ENCODE data around the gene STUB1. TPM values are rescaled to one million over a fixed set of nuclear protein-coding genes. Genes with fewer than 3 reads are reported as not detected.

The STUB1 gene
- total RNA-seq, 4 donors from 2014 or later: 155 to 215 (median 178) TPM

- H3K27me3 ChIP-seq: peaks cover 0 to 5% (median 0%) of the 10 kb centered on the region in 4 donors
- no peak overlapping the region for H3K4me3 ChIP-seq
- no peak for TF ChIP-seq POLR2A (IDR thresholded peaks at IDR 0.05; ENCODE audit: low read depth)
- TF ChIP-seq, protein P1, sequence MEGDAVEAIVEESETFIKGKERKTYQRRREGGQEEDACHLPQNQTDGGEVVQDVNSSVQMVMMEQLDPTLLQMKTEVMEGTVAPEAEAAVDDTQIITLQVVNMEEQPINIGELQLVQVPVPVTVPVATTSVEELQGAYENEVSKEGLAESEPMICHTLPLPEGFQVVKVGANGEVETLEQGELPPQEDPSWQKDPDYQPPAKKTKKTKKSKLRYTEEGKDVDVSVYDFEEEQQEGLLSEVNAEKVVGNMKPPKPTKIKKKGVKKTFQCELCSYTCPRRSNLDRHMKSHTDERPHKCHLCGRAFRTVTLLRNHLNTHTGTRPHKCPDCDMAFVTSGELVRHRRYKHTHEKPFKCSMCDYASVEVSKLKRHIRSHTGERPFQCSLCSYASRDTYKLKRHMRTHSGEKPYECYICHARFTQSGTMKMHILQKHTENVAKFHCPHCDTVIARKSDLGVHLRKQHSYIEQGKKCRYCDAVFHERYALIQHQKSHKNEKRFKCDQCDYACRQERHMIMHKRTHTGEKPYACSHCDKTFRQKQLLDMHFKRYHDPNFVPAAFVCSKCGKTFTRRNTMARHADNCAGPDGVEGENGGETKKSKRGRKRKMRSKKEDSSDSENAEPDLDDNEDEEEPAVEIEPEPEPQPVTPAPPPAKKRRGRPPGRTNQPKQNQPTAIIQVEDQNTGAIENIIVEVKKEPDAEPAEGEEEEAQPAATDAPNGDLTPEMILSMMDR (IDR thresholded peaks at IDR 0.05): no peak
- TF ChIP-seq EP300 (IDR thresholded peaks at IDR 0.05): no peak
- no peak for TF ChIP-seq POLR2AphosphoS5 (IDR thresholded peaks at IDR 0.05)
- H3K4me1 ChIP-seq: peaks cover 16 to 39% (median 31%) of the 10 kb centered on the region in 4 donors
- no peak for DNase-seq (ENCODE audit: extremely low spot score)
- no peaks in the 10 kb centered on the region for H3K9me3 ChIP-seq
- WGBS: 86% methylated on average over 16 of the region's 22 CpGs
- H3K27ac ChIP-seq (replicated peaks in 1 of 4): peak overlapping the region in 2 of 4 donors; percentile 11 to 14
- intact Hi-C loops (cut with DNase I): no loop called here
- H3K36me3 ChIP-seq: peaks cover 42 to 49% (median 46%) of the 10 kb centered on the region in 4 donors
These were observed 5.9 kb upstream of the STUB1 start for GRCh38 chr16:674214-674881.

DNA sequence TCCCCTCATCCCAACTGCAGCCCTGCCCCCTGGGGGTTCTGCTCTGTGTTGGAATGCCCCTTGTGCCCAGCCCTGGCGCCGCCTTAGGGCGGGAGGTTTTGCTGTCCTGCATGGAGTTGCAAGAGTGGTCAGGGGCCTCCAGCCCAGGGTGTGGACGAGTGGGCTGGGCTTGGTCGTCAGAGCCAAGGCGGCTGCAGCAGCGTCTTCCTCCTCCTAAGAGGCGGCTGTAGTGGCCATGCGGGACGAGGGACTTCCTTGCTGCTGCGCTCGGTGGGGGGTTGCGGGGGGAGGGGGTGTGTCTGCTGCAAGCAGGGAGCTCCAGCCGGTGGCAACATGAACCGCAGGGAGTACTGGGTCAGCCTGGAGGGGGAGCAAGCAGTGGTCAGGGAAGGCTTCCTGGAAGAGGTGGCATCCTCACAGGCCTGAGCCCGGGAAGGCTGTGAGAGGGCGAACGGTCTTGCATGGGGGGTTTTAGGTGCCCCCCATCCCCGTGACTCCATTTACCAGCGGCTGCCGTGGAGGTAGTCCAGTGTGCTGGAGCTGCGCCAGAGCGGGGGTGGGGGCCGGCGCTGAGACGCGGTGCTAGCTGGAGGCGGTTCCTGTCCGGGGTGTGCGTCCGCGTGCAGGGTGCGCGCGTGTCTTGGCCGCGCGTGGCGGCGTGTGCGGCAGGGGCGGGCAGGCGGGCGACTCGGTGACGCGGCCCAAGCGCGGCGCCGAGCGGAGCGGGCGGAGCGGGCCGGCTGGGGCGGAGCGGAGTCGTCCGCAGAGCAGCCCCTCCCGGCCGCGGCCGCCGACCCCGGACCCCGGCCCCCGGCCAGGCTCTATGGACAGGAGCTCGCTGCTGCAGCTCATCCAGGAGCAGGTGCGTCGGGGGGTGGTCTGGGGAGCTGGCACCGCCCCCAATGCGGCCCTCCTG, 5.0 kb upstream of the STUB1 start, which contains the start of gene RHBDL1:
Gene RHBDL1, plus strand, starts transcription at position 704 of the 916 bp plus-strand sequence. Its CDS starts 120 bp downstream, at position 824.
- intact Hi-C loops (cut with DNase I): no loop called here
- Histone ChIP-seq H3K9me3 (no peaks in the 10 kb centered on the region), H3K27ac (replicated peaks in 1 of 4) (peak within 1 kb of the TSS; percentile 14 to 63 (median 40)), H3K4me1 (peaks cover 18 to 36% (median 31%) of the 10 kb centered on the region in 4 donors), H3K36me3 (peaks cover 35 to 40% (median 38%) of the 10 kb centered on the region in 4 donors), H3K4me3 (peak within 1 kb of the TSS; percentile 47 to 60 (median 48)), H3K27me3 (peaks cover 0 to 5% (median 0%) of the 10 kb centered on the region in 4 donors)
- TF ChIP-seq POLR2AphosphoS5 (IDR thresholded peaks at IDR 0.05): no peak
- TF ChIP-seq POLR2A (IDR thresholded peaks at IDR 0.05; ENCODE audit: low read depth): no peak
- TF ChIP-seq, protein P1 (IDR thresholded peaks at IDR 0.05): no peak
- 23% methylated on average over 17 of the region's 73 CpGs for WGBS
- DNase-seq (ENCODE audit: extremely low spot score): no peak

DNA sequence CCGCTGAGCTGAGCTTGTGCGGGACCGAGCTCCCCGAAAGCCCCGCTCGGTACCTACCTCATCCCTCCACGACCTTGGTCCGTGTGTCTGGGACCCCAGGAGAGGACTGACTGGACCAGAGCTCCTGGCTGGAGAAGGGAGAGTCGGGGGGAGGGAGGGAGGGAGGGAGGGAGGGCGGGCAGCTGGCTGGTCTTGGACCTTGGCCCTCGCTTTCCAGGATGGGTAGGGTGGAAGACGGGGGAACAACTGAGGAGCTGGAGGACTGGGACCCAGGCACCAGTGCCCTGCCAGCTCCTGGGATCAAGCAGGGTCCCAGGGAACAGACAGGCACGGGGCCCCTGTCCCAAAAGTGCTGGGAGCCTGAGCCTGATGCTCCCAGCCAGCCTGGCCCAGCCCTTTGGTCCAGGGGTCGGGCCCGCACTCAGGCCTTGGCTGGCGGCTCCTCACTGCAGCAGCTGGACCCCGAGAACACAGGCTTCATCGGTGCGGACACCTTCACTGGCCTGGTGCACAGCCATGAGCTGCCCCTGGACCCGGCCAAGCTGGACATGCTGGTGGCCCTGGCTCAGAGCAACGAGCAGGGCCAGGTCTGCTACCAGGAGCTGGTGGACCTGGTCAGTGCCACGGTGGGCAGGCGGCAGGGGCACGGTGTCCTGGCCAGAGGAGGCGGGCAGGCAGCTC, 4.2 kb upstream of the STUB1 start:
- H3K9me3 ChIP-seq: no peaks in the 10 kb centered on the region
- H3K4me3 ChIP-seq: peak overlapping the region; percentile 47 to 60 (median 48)
- peaks cover 22 to 43% (median 34%) of the 10 kb centered on the region in 4 donors for H3K4me1 ChIP-seq
- intact Hi-C loops (cut with DNase I): no loop called here
- DNase-seq (ENCODE audit: extremely low spot score): no peak
- H3K27ac ChIP-seq (replicated peaks in 1 of 4): peak overlapping the region in 3 of 4 donors; percentile 30 to 63 (median 49)
- peaks cover 0 to 5% (median 0%) of the 10 kb centered on the region in 4 donors for H3K27me3 ChIP-seq
- WGBS: 23% methylated on average over 4 of the region's 25 CpGs
- TF ChIP-seq, protein P1 (IDR thresholded peaks at IDR 0.05): no peak
- TF ChIP-seq POLR2AphosphoS5 (IDR thresholded peaks at IDR 0.05): no peak
- TF ChIP-seq EP300 (IDR thresholded peaks at IDR 0.05): no peak
- no peak for TF ChIP-seq POLR2A (IDR thresholded peaks at IDR 0.05; ENCODE audit: low read depth)
- H3K36me3 ChIP-seq: peaks cover 27 to 32% (median 30%) of the 10 kb centered on the region in 4 donors

DNA sequence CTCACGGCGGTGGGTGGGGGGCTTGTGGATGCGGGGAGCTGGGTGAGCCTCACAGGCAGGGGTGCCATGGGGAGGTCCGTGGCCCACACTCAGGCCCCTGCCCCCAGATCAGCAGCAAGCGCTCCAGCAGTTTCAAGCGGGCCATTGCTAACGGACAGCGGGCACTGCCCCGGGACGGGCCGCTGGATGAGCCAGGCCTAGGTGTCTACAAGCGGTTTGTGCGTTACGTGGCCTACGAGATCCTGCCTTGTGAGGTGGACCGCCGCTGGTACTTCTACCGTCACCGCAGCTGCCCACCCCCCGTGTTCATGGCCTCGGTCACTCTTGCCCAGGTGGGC, 3.7 kb upstream of the STUB1 start:
- DNase-seq (ENCODE audit: extremely low spot score): no peak
- intact Hi-C loops (cut with DNase I): no loop called here
- Histone ChIP-seq H3K4me3 (no peak overlapping the region), H3K36me3 (peaks cover 22 to 29% (median 29%) of the 10 kb centered on the region in 4 donors), H3K4me1 (peaks cover 27 to 48% (median 39%) of the 10 kb centered on the region in 4 donors), H3K27me3 (peaks cover 0 to 5% (median 0%) of the 10 kb centered on the region in 4 donors), H3K9me3 (no peaks in the 10 kb centered on the region), H3K27ac (replicated peaks in 1 of 4) (no peak overlapping the region)
- TF ChIP-seq EP300 (IDR thresholded peaks at IDR 0.05): no peak
- TF ChIP-seq, protein P1 (IDR thresholded peaks at IDR 0.05): no peak
- 80% methylated on average over 2 of the region's 21 CpGs for whole genome bisulfite sequencing
